HG03097 (cell line): ENCODE measurements around the gene NTRK1.

Experiments
- ATAC-seq: cut with Tn5 transposase; IDR thresholded peaks from one replicate; pipeline ENCODE4 v1.9.1; 2021; ENCODE audit not compliant: unreplicated experiment, low FRiP score

The NTRK1 gene

GRCh38 chr1:156860628-156861423, at the start of gene NTRK1:
Gene NTRK1 (plus strand): TSS chr1:156860865. CDS start chr1:156860935, 70 bp downstream.
- ATAC-seq: no peak

- no peak for ATAC-seq
Observed at GRCh38 chr1:156811168-156811567, 49.5 kb upstream of the NTRK1 start.

GRCh38 chr1:156812293-156812990, 48.2 kb upstream of the NTRK1 start:
- ATAC-seq: no peak

GRCh38 chr1:156813298-156813697, 47.4 kb upstream of the NTRK1 start:
- ATAC-seq: no peak

GRCh38 chr1:156813750-156814570, 46.7 kb upstream of the NTRK1 start:
- no peak for ATAC-seq

- no peak for ATAC-seq
Observed at GRCh38 chr1:156814571-156815260, 45.9 kb upstream of the NTRK1 start.

GRCh38 chr1:156815307-156815826, 45.3 kb upstream of the NTRK1 start:
- ATAC-seq: no peak

- ATAC-seq: no peak
Observed at GRCh38 chr1:156815961-156816422, 44.7 kb upstream of the NTRK1 start.

- ATAC-seq: peak; percentile 69
Observed at GRCh38 chr1:156816561-156817328, 43.9 kb upstream of the NTRK1 start, which contains the start of gene SH2D2A. Gene SH2D2A (minus strand): TSS chr1:156816848. CDS start chr1:156816708, 140 bp downstream.

- no peak for ATAC-seq
Observed at GRCh38 chr1:156821801-156822200, 38.9 kb upstream of the NTRK1 start.

- ATAC-seq: no peak
Observed at GRCh38 chr1:156822680-156823079, 38.0 kb upstream of the NTRK1 start.

- ATAC-seq: no peak
Observed at GRCh38 chr1:156823210-156823790, 37.4 kb upstream of the NTRK1 start.

GRCh38 chr1:156826630-156827029, 34.0 kb upstream of the NTRK1 start:
- no peak for ATAC-seq

GRCh38 chr1:156828400-156829124, 32.1 kb upstream of the NTRK1 start:
- ATAC-seq: no peak

GRCh38 chr1:156832434-156832833, 28.2 kb upstream of the NTRK1 start:
- no peak for ATAC-seq

GRCh38 chr1:156833603-156834002, 27.1 kb upstream of the NTRK1 start:
- ATAC-seq: no peak

- ATAC-seq: no peak
Observed at GRCh38 chr1:156834322-156834721, 26.3 kb upstream of the NTRK1 start.

- ATAC-seq: no peak
Observed at GRCh38 chr1:156836041-156836654, 24.5 kb upstream of the NTRK1 start.
